K562 (cell line): ENCODE results near the gene SUFU. TPM values are rescaled to one million over a fixed set of nuclear protein-coding genes. Genes with fewer than 3 reads are reported as not detected.

Experiments used
- BDP1 ChIP-seq: IDR thresholded peaks from 3 replicates; pipeline ENCODE4 v1.6.1; 2011; ENCODE audit not compliant: insufficient read length, insufficient read depth
- CBX5 ChIP-seq: IDR thresholded peaks from 2 replicates; pipeline ENCODE4 v1.6.1; 2014; ENCODE audit warnings: low read depth, borderline replicate concordance
- COPS2 ChIP-seq: fragments of 450-650 bp; conservative IDR thresholded peaks from 2 replicates; pipeline ENCODE4 v1.6.1; 2016; ENCODE audit warnings: mild to moderate bottlenecking, moderate library complexity
- DMBX1 ChIP-seq: fragments of 250-450 bp; sonication (Bioruptor Pico); IDR thresholded peaks from 2 replicates; pipeline ENCODE4 v1.8.0; 2022; ENCODE audit warnings: inconsistent platforms, mild to moderate bottlenecking, moderate library complexity, borderline replicate concordance
- EP300 ChIP-seq: IDR thresholded peaks from 2 replicates; pipeline ENCODE4 v1.6.1; 2012; ENCODE audit warnings: low read length, improper control_type of control experiment
- ERF ChIP-seq: fragments of 450-650 bp; formaldehyde crosslinking; IDR thresholded peaks from 2 replicates; pipeline ENCODE4 v1.4.0; 2020; ENCODE audit warnings: mild to moderate bottlenecking, mixed read lengths
- FIP1L1 ChIP-seq: fragments of 200-400 bp; formaldehyde crosslinking; IDR thresholded peaks from 2 replicates; pipeline ENCODE4 v1.6.1; 2018; ENCODE audit warnings: mild to moderate bottlenecking, low read depth, low read length; ENCODE audit not compliant: poor library complexity, severe bottlenecking
- JUN ChIP-seq, 2 experiments: sonication (generic) in 1 of 2; formaldehyde crosslinking in 1 of 2; IDR thresholded peaks; 2 replicates each; pipeline versions ENCODE4 v1.6.1 to v1.8.0; 2012 to 2022; ENCODE audit warnings: borderline replicate concordance in 2 of 2, mild to moderate bottlenecking in 2 of 2, improper control_type of control experiment in 1 of 2, low read depth in 1 of 2, low read length in 1 of 2, missing genetic modification reagents in 1 of 2
- NCOA1 ChIP-seq: fragments of 450-650 bp; IDR thresholded peaks from 2 replicates; pipeline ENCODE4 v1.6.1; 2016; ENCODE audit warnings: low read depth
- NR2F6 ChIP-seq: fragments of 450-650 bp; formaldehyde crosslinking; IDR thresholded peaks from 2 replicates; pipeline ENCODE4 v1.4.0; 2020; ENCODE audit warnings: mild to moderate bottlenecking
- RBM14 ChIP-seq: fragments of 200-400 bp; formaldehyde crosslinking; IDR thresholded peaks from 2 replicates; pipeline ENCODE4 v1.6.1; 2018; ENCODE audit warnings: low read depth, mild to moderate bottlenecking, low read length, moderate library complexity, borderline replicate concordance; ENCODE audit not compliant: insufficient read depth
- STAT5B ChIP-seq: fragments of 250-450 bp; sonication (Bioruptor Pico); IDR thresholded peaks from 2 replicates; pipeline ENCODE4 v1.8.0; 2021; ENCODE audit warnings: mild to moderate bottlenecking, inconsistent platforms
- ZC3H4 ChIP-seq: sonication (generic); formaldehyde crosslinking; IDR thresholded peaks from 2 replicates; pipeline ENCODE4 v1.9.0; 2021; ENCODE audit warnings: missing genetic modification reagents, borderline replicate concordance
- ZKSCAN3 ChIP-seq: fragments of 250-450 bp; sonication (Bioruptor Pico); IDR thresholded peaks from 2 replicates; pipeline ENCODE4 v1.4.0; 2020
- ZNF212 ChIP-seq: fragments of 450-650 bp; formaldehyde crosslinking; IDR thresholded peaks from 2 replicates; pipeline ENCODE4 v1.4.0; 2020; ENCODE audit warnings: mild to moderate bottlenecking
- ZNF253 ChIP-seq: fragments of 250-450 bp; sonication (Bioruptor Pico); conservative IDR thresholded peaks from 2 replicates; pipeline ENCODE4 v1.6.1; 2021; ENCODE audit warnings: mild to moderate bottlenecking
- ZNF644 ChIP-seq: fragments of 200-800 bp; sonication (Bioruptor generic); IDR thresholded peaks from 2 replicates; pipeline ENCODE4 v1.6.1; 2016; ENCODE audit warnings: low read depth, missing genetic modification characterization, missing compliant biosample characterization
- polyA plus RNA-seq, 8 experiments: library from polyadenylated mRNA; depleted of rRNA in 4 of 8; stranded (reverse) in 5 of 8; unstranded in 3 of 8; fragments of >200 nt; fragmentation: Nextera tagmentation in 2 of 8; fragmentation: Illumina TruSeq in 1 of 8; extraction: Ambion mirVana in 2 of 8; extraction: Trizol in 1 of 8; gene quantifications; 2 replicates each; pipeline versions ENCODE4 v1.2.1 to v1.2.3, GENCODE V29; 2011 to 2014; ENCODE audit warnings: inconsistent platforms in 1 of 8, missing spikeins in 1 of 8
- total RNA-seq, 7 experiments: library from RNA; depleted of rRNA in 6 of 7; stranded (reverse); fragments of >200 nt in 6 of 7; fragmentation: Illumina TruSeq in 2 of 7; extraction: Trizol in 2 of 7; gene quantifications; 2 replicates each; pipeline versions ENCODE4 v1.2.1 to v1.2.3, GENCODE V29; 2011 to 2021; ENCODE audit warnings: low replicate concordance in 1 of 7
- TF ChIP-seq, protein P1 (sequence below): fragments of 450-650 bp; IDR thresholded peaks from 2 replicates; pipeline ENCODE4 v1.6.1; 2018; ENCODE audit not compliant: partially characterized antibody
- TF ChIP-seq, protein P2 (sequence below): fragments of 250-450 bp; sonication (Bioruptor Pico); IDR thresholded peaks from 2 replicates; pipeline ENCODE4 v1.5.0; 2021
- TF ChIP-seq, protein P3 (sequence below): fragments of 450-650 bp; formaldehyde crosslinking; IDR thresholded peaks from 2 replicates; pipeline ENCODE4 v1.4.0; 2020; ENCODE audit warnings: mild to moderate bottlenecking, moderate library complexity
- TF ChIP-seq, protein P4 (sequence below): fragments of 250-450 bp; sonication (Bioruptor Pico); IDR thresholded peaks from 2 replicates; pipeline ENCODE4 v1.5.0; 2020; ENCODE audit warnings: mild to moderate bottlenecking

SUFU gene
- total and polyA plus RNA-seq, 9 of the 15 experiments (the other 6 are each of a cell fraction or from before 2014, with no cell fraction given) = 0.59 to 6.3 (median 0.82) TPM

DNA sequence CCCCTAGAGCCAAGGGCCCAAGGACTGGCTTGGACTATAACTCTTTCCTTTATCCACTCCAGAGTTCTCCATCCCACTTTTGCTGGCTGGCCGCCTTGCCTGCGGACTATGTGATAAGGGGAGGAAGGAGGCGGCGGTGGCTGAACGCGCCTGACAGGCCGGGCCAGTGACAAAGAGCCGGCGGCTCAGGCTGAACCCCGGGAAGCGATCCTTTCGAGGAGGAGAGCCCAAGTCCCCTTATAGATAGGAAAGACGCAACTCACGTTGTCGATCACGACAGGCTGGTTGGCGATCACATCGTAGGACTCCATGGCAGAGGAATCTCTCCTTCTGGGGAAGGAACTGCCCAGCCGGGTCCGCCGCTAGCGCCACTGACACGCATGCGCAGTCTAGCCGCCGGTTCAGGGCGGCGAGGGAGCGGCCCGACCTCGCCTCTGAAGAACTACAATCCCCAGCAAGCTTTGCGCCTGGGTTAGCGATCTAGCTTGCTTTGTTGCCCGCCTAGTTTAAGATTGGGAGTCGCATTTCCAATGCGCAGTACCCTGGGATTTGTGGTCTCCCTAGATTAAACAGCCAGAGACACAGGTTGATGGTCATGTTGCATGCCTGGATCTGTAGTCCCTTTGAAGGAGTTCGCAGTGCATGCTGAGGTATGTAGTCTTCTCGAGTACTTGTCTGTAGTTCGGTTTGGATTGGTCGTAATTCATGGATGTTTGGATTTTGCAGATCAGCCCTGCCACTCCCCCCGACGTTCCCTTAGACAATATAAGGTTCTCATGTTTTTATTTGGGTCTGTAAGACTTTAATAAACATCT, 1.2 kb upstream of the SUFU start, which contains the start of gene ACTR1A (continued):
- no peak for TF ChIP-seq DMBX1 (CRISPR knock-in tag)
- no peak for TF ChIP-seq BDP1
- TF ChIP-seq RBM14 = no peak
- TF ChIP-seq EP300 = no peak
- TF ChIP-seq ZC3H4 (CRISPR knock-in tag) = no peak
- TF ChIP-seq STAT5B (CRISPR knock-in tag) = no peak
- TF ChIP-seq ZNF212 (CRISPR knock-in tag) = no peak
- TF ChIP-seq, protein P1, sequence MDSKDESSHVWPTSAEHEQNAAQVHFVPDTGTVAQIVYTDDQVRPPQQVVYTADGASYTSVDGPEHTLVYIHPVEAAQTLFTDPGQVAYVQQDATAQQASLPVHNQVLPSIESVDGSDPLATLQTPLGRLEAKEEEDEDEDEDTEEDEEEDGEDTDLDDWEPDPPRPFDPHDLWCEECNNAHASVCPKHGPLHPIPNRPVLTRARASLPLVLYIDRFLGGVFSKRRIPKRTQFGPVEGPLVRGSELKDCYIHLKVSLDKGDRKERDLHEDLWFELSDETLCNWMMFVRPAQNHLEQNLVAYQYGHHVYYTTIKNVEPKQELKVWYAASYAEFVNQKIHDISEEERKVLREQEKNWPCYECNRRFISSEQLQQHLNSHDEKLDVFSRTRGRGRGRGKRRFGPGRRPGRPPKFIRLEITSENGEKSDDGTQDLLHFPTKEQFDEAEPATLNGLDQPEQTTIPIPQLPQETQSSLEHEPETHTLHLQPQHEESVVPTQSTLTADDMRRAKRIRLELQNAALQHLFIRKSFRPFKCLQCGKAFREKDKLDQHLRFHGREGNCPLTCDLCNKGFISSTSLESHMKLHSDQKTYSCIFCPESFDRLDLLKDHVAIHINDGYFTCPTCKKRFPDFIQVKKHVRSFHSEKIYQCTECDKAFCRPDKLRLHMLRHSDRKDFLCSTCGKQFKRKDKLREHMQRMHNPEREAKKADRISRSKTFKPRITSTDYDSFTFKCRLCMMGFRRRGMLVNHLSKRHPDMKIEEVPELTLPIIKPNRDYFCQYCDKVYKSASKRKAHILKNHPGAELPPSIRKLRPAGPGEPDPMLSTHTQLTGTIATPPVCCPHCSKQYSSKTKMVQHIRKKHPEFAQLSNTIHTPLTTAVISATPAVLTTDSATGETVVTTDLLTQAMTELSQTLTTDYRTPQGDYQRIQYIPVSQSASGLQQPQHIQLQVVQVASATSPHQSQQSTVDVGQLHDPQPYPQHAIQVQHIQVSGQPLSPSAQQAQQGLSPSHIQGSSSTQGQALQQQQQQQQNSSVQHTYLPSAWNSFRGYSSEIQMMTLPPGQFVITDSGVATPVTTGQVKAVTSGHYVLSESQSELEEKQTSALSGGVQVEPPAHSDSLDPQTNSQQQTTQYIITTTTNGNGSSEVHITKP = no peak
- no peak for TF ChIP-seq NR2F6 (CRISPR knock-in tag)
- TF ChIP-seq JUN (IDR thresholded peaks at IDR 0.05; ENCODE audit: borderline replicate concordance, low read depth, low read length) = peak; percentile 44; the same call in 1 of the 2 replicates
- TF ChIP-seq JUN (CRISPR knock-in tag; IDR thresholded peaks at IDR 0.05; ENCODE audit: borderline replicate concordance) = no peak
- TF ChIP-seq ERF = no peak
- TF ChIP-seq NCOA1 = no peak
- no peak for TF ChIP-seq COPS2
- TF ChIP-seq CBX5 = no peak
- TF ChIP-seq ZNF644 (tag) = peak; percentile 90
- TF ChIP-seq ZNF253 = no peak
- TF ChIP-seq, protein P2, sequence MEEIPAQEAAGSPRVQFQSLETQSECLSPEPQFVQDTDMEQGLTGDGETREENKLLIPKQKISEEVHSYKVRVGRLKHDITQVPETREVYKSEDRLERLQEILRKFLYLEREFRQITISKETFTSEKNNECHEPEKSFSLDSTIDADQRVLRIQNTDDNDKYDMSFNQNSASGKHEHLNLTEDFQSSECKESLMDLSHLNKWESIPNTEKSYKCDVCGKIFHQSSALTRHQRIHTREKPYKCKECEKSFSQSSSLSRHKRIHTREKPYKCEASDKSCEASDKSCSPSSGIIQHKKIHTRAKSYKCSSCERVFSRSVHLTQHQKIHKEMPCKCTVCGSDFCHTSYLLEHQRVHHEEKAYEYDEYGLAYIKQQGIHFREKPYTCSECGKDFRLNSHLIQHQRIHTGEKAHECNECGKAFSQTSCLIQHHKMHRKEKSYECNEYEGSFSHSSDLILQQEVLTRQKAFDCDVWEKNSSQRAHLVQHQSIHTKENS (CRISPR knock-in tag) = no peak
- no peak for TF ChIP-seq ZKSCAN3 (CRISPR knock-in tag)
- TF ChIP-seq FIP1L1 = no peak
- TF ChIP-seq, protein P3, sequence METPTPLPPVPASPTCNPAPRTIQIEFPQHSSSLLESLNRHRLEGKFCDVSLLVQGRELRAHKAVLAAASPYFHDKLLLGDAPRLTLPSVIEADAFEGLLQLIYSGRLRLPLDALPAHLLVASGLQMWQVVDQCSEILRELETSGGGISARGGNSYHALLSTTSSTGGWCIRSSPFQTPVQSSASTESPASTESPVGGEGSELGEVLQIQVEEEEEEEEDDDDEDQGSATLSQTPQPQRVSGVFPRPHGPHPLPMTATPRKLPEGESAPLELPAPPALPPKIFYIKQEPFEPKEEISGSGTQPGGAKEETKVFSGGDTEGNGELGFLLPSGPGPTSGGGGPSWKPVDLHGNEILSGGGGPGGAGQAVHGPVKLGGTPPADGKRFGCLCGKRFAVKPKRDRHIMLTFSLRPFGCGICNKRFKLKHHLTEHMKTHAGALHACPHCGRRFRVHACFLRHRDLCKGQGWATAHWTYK = no peak
- TF ChIP-seq, protein P4, sequence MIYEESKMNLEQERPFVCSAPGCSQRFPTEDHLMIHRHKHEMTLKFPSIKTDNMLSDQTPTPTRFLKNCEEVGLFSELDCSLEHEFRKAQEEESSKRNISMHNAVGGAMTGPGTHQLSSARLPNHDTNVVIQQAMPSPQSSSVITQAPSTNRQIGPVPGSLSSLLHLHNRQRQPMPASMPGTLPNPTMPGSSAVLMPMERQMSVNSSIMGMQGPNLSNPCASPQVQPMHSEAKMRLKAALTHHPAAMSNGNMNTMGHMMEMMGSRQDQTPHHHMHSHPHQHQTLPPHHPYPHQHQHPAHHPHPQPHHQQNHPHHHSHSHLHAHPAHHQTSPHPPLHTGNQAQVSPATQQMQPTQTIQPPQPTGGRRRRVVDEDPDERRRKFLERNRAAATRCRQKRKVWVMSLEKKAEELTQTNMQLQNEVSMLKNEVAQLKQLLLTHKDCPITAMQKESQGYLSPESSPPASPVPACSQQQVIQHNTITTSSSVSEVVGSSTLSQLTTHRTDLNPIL (CRISPR knock-in tag) = no peak
